Suprapubic skin (tissue), 4 donors: ENCODE measurements around the gene CSMD2. TPM values are rescaled to one million over a fixed set of nuclear protein-coding genes. Genes with fewer than 3 reads are reported as not detected.
"Not testable (repeated sequence)": the region's sequence is repeated elsewhere in the genome, so short reads cannot be mapped to it uniquely, and the experiment has no call there.

ENCODE experiments used
- DNase-seq, 2 donors: peaks; one replicate each; pipeline ENCODE4 v3.0.0-alpha.2; 2019; ENCODE audit warnings: low spot score in 2 of 2
- H3K27ac ChIP-seq: fragments of 200-600 bp; sonication (generic); one replicate; pipeline ENCODE4 v1.5.1; 2019
- H3K27me3 ChIP-seq: fragments of 200-600 bp; sonication (generic); one replicate; pipeline ENCODE4 v1.5.1; 2019
- H3K36me3 ChIP-seq: fragments of 200-600 bp; sonication (generic); one replicate; pipeline ENCODE4 v1.5.1; 2019
- H3K4me1 ChIP-seq: fragments of 200-600 bp; sonication (generic); one replicate; pipeline ENCODE4 v1.5.1; 2019
- H3K4me3 ChIP-seq: fragments of 200-600 bp; sonication (generic); one replicate; pipeline ENCODE4 v1.5.1; 2019; ENCODE audit warnings: mild to moderate bottlenecking
- H3K9me3 ChIP-seq: fragments of 200-600 bp; sonication (generic); one replicate; pipeline ENCODE4 v1.5.1; 2019
- CTCF ChIP-seq, 2 donors: fragments of 200-600 bp in 1 of 2; fragments of 450-650 bp in 1 of 2; sonication (generic) in 1 of 2; IDR thresholded peaks; one replicate each; pipeline ENCODE4 v1.5.1; 2016 to 2019; ENCODE audit warnings: antibody characterized with exemption in 2 of 2, mild to moderate bottlenecking in 1 of 2, moderate library complexity in 1 of 2
- EP300 ChIP-seq: sonication (generic); formaldehyde crosslinking; IDR thresholded peaks from one replicate; pipeline ENCODE4 v1.6.1; 2017; ENCODE audit warnings: antibody characterized with exemption
- POLR2A ChIP-seq, 2 donors: fragments of 450-650 bp; IDR thresholded peaks; one replicate each; pipeline ENCODE4 v1.6.1; 2017; ENCODE audit warnings: antibody characterized with exemption in 2 of 2, mild to moderate bottlenecking in 2 of 2, moderate library complexity in 2 of 2
- POLR2AphosphoS5 ChIP-seq, 3 donors: sonication (generic); formaldehyde crosslinking; IDR thresholded peaks; one replicate each; pipeline ENCODE4 v1.6.1; 2017; ENCODE audit warnings: antibody characterized with exemption in 3 of 3
- WGBS: methylation state at CpG from one replicate; pipeline ENCODE4 v1.1.5; 2018; 5-methylcytosine and 5-hydroxymethylcytosine counted together
- total RNA-seq, 4 donors: library from RNA; depleted of rRNA; stranded (reverse); fragments of >200 nt; gene quantifications; one replicate each; pipeline ENCODE4 v1.1.0, GENCODE V29; 2016

The CSMD2 gene
- total RNA-seq, 4 donors from 2014 or later, result 0.08 to 0.55 (median 0.13) TPM

- TF ChIP-seq EP300 (no peak), POLR2AphosphoS5 (IDR thresholded peaks at IDR 0.05) (no peak), POLR2A (IDR thresholded peaks at IDR 0.05) (no peak), CTCF (IDR thresholded peaks at IDR 0.05) (no peak)
- WGBS, result 87% methylated on average over 8 of the region's 8 CpGs
- Histone ChIP-seq H3K27ac (no peak overlapping the region), H3K27me3 (no peaks in the 10 kb centered on the region), H3K4me3 (no peak overlapping the region), H3K36me3 (no peaks in the 10 kb centered on the region), H3K4me1 (no peaks in the 10 kb centered on the region), H3K9me3 (no peaks in the 10 kb centered on the region)
- DNase-seq, result no peak
These were observed 649.9 kb downstream of the CSMD2 start for GRCh38 chr1:33515112-33515511.

GRCh38 chr1:33512226-33513011, 652.6 kb downstream of the CSMD2 start:
- Histone ChIP-seq H3K27ac (no peak overlapping the region), H3K36me3 (no peaks in the 10 kb centered on the region), H3K9me3 (no peaks in the 10 kb centered on the region), H3K4me3 (no peak overlapping the region), H3K4me1 (no peaks in the 10 kb centered on the region), H3K27me3 (no peaks in the 10 kb centered on the region)
- no peak for TF ChIP-seq POLR2AphosphoS5 (IDR thresholded peaks at IDR 0.05)
- TF ChIP-seq EP300, result no peak
- TF ChIP-seq CTCF (IDR thresholded peaks at IDR 0.05), result no peak
- no peak for TF ChIP-seq POLR2A (IDR thresholded peaks at IDR 0.05)
- no peak for DNase-seq
- 82% methylated on average over 6 of the region's 6 CpGs for WGBS

GRCh38 chr1:33509276-33509675, 655.8 kb downstream of the CSMD2 start:
- H3K4me1 ChIP-seq, H3K9me3 ChIP-seq, H3K4me3 ChIP-seq, DNase-seq, H3K27ac ChIP-seq, H3K27me3 ChIP-seq, H3K36me3 ChIP-seq: not testable (repeated sequence)
- no CpG with 5 or more reads among the region's 24 CpGs for WGBS

GRCh38 chr1:33508151-33508550, 656.9 kb downstream of the CSMD2 start:
- WGBS, result 95% methylated on average over 1 of the region's 1 CpG
- no peak for TF ChIP-seq EP300
- TF ChIP-seq POLR2AphosphoS5 (IDR thresholded peaks at IDR 0.05), result no peak
- no peak for TF ChIP-seq POLR2A (IDR thresholded peaks at IDR 0.05)
- TF ChIP-seq CTCF (IDR thresholded peaks at IDR 0.05), result no peak

GRCh38 chr1:33507661-33508060, 657.4 kb downstream of the CSMD2 start:
- DNase-seq, result no peak
- Histone ChIP-seq H3K9me3 (no peaks in the 10 kb centered on the region), H3K36me3 (no peaks in the 10 kb centered on the region), H3K27me3 (no peaks in the 10 kb centered on the region), H3K4me1 (no peaks in the 10 kb centered on the region), H3K4me3 (no peak overlapping the region), H3K27ac (no peak overlapping the region)
- 100% methylated on average over 3 of the region's 3 CpGs for WGBS
- TF ChIP-seq EP300, result no peak
- TF ChIP-seq CTCF (IDR thresholded peaks at IDR 0.05), result no peak
- no peak for TF ChIP-seq POLR2A (IDR thresholded peaks at IDR 0.05)
- no peak for TF ChIP-seq POLR2AphosphoS5 (IDR thresholded peaks at IDR 0.05)

More at GRCh38 chr1:33508151-33508550, 656.9 kb downstream of the CSMD2 start:
- H3K27me3 ChIP-seq, result no peaks in the 10 kb centered on the region
- no peaks in the 10 kb centered on the region for H3K4me1 ChIP-seq
- H3K36me3 ChIP-seq, result no peaks in the 10 kb centered on the region
- no peak for DNase-seq
- H3K9me3 ChIP-seq, result no peaks in the 10 kb centered on the region
- no peak overlapping the region for H3K4me3 ChIP-seq
- H3K27ac ChIP-seq, result no peak overlapping the region
